Naive thymus-derived CD8-positive, alpha-beta T cell (primary cell): ENCODE measurements around the gene GABRA4. TPM values are rescaled to one million over a fixed set of nuclear protein-coding genes. Genes with fewer than 3 reads are reported as not detected.

Source experiments
- ATAC-seq, 2 donors: fragments of 150-1000 bp; cut with Tn5 transposase in 1 of 2; sonication (Bioruptor Pico), chemical (Tn5 transposase) in 1 of 2; 1 replicate in 1 of 2; 2 replicates in 1 of 2; pipeline ENCODE4 v1.10.0; 2021; ENCODE audit warnings: mild to moderate bottlenecking in 2 of 2, moderate library complexity in 2 of 2
- POLR2A ChIA-PET: fragments of 350-600 bp; sonication (Branson Sonifier 250); formaldehyde crosslinking; loops from one replicate; lab custom pipeline; 2021; ENCODE audit warnings: antibody characterized with exemption; lab: Charles Lee
- DNase-seq, 10 donors: peaks; one replicate each; pipeline versions ENCODE4 v3.0.0 to v3.0.0-alpha.2; 2020 to 2022
- H3K27ac Mint-ChIP-seq, 10 donors: one replicate each; pipeline ENCODE4 v1.8.0; 2020 to 2022; ENCODE audit warnings: mild to moderate bottlenecking in 10 of 10, mixed read lengths in 10 of 10, moderate library complexity in 4 of 10, inconsistent platforms in 1 of 10
- H3K27me3 Mint-ChIP-seq, 5 donors: one replicate each; pipeline ENCODE4 v1.8.0; 2021 to 2022; ENCODE audit warnings: mixed read lengths in 5 of 5
- H3K36me3 Mint-ChIP-seq, 3 donors: one replicate each; pipeline ENCODE4 v1.8.0; 2020 to 2022; ENCODE audit warnings: mixed read lengths in 3 of 3, mild to moderate bottlenecking in 2 of 3, inconsistent platforms in 1 of 3
- H3K4me1 Mint-ChIP-seq, 4 donors: one replicate each; pipeline ENCODE4 v1.8.0; 2021 to 2022; ENCODE audit warnings: mixed read lengths in 4 of 4
- H3K4me3 Mint-ChIP-seq, 10 donors: one replicate each; pipeline ENCODE4 v1.8.0; 2020 to 2022; ENCODE audit warnings: mild to moderate bottlenecking in 10 of 10, mixed read lengths in 10 of 10, moderate library complexity in 6 of 10, inconsistent platforms in 1 of 10
- H3K9me3 Mint-ChIP-seq, 9 donors: one replicate each; pipeline ENCODE4 v1.8.0; 2020 to 2022; ENCODE audit warnings: mixed read lengths in 9 of 9, mild to moderate bottlenecking in 3 of 9, inconsistent platforms in 1 of 9, moderate library complexity in 1 of 9
- polyA plus RNA-seq, 3 donors: library from polyadenylated mRNA; unstranded; fragments of 300-500 nt; fragmentation: Illumina TruSeq; gene quantifications; one replicate each; pipeline ENCODE4 v1.2.3, GENCODE V29; 2021
- total RNA-seq, 8 experiments: library from RNA in 2 of 8; stranded (reverse) in 2 of 8; gene quantifications; one replicate each; pipeline ENCODE4 v1.2.3 and lab custom pipeline; 2021 to 2026

The GABRA4 gene
- total and polyA plus RNA-seq, 5 experiments from 2014 or later: not detected

DNA sequence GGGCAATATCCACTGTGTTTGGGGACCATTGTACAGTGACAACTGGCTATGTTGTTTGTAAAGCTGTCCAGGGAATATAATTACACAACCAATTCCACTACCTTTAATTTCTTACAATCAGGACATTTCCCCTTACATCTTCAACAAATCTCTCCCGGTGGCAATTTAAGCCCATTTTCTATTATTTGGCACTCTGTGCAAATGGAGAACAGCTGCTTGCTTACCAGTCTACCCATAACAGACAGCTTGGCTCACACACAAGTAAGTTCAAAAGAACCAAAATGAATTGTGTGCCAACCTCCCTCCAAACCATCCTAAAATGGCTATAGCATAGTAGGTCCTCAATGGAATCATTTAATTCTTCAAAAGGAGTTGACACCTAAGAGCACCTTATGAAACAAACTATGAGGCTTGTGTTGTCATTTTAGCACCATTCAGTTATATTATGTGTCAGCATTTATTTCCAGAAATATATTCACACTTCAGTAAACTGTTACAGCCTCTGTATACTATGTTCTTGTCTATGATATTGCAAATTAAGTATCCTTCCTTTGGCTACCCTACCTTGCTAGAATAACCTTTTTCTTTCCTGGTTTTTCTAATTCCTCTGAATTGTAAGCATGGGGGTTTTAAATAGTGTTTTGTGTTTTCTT, 18.4 kb downstream of the GABRA4 start:
- Mint-ChIP-seq H3K4me3 (no peak overlapping the region), H3K27ac (no peak overlapping the region), H3K36me3 (no peaks in the 10 kb centered on the region), H3K4me1 (peaks cover 0 to 1% (median 0%) of the 10 kb centered on the region in 4 donors), H3K27me3 (peaks cover 0 to 22% (median 2%) of the 10 kb centered on the region in 5 donors), H3K9me3 (peaks cover 0 to 3% (median 0%) of the 10 kb centered on the region in 9 donors)
- no peak for ATAC-seq
- POLR2A ChIA-PET: no interaction called here
- no peak for DNase-seq

DNA sequence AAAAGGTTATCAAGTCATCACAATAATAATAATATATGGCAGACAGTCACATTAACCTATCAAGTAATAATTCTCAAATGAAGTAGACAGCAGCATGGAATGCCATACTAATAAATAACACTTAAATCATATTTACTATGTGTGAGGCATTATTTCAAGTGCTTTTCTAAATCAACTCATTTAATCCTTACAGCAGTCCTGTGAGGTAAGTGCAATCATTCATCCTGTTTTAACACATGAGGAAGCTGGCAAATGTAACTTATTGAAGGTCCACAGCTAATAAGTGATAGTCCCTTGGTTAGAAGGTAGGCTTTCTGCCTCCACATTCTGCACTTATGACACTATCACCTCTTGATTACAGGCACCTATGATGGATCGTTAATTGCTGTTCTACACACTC, 24.5 kb downstream of the GABRA4 start:
- Mint-ChIP-seq H3K27me3 (peaks cover 0 to 4% (median 2%) of the 10 kb centered on the region in 5 donors), H3K9me3 (no peaks in the 10 kb centered on the region), H3K4me1 (no peaks in the 10 kb centered on the region), H3K27ac (no peak overlapping the region), H3K4me3 (no peak overlapping the region), H3K36me3 (no peaks in the 10 kb centered on the region)
- DNase-seq (no peak), ATAC-seq (no peak)
- POLR2A ChIA-PET: no interaction called here

DNA sequence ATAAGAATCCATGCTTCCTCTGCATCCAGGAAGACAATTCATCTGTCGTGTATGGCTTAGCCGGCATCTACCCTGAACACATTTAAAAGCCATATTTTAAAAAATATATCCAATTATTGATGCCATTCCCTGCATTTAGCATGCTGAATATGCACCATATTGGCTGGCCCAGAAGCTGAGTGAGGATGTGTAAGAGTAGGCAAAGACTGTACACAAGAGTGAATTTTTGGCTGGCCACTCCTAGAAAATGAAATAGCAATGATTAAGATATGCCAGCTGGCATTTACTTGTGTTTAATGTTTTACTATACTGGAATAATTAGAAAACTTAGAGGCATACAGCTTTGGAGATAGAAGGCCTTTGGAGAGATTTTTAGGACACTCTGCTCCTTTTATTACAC, 25.8 kb downstream of the GABRA4 start:
- POLR2A ChIA-PET: no interaction called here
- no peak for DNase-seq
- no peak overlapping the region for H3K4me3 Mint-ChIP-seq
- H3K27me3 Mint-ChIP-seq: peaks cover 0 to 4% (median under 1%) of the 10 kb centered on the region in 5 donors
- ATAC-seq: no peak
- no peak overlapping the region for H3K27ac Mint-ChIP-seq
- H3K9me3 Mint-ChIP-seq: peaks cover 0 to 2% (median 0%) of the 10 kb centered on the region in 9 donors
- no peaks in the 10 kb centered on the region for H3K4me1 Mint-ChIP-seq
- no peaks in the 10 kb centered on the region for H3K36me3 Mint-ChIP-seq

DNA sequence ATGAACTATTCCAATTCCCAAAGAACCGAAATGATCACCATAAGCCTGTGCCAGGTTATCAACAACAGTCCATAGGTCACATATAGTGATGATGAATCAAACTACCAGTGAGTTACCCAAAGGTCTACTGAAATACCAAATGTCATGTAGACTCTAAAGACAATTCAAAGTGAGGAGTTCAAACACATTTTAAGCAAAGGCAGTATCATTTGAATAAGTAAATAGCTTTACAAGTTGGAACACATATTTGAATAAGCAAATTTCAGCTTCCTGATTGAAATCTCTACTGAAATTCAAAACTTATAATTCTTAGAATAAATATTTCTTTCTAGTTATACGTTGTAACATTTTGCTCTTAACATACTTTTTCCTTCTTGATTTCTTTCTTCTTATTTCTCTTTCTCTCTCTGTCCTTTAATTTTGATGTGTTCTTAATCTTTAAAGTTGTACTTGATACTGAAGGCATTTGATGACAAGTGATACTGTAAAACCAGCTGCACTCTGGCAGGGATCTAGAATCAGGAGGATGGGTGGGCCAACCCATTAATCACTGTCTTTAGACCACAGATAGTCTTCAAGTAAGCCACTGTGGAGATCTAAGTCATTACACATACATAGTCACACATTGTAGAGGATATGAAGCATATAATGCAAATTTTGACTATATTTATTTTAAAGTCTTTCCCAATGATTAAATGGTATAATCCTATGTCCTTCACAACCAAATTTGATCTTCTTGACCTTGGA, 34.5 kb downstream of the GABRA4 start:
- POLR2A ChIA-PET: no interaction called here
- DNase-seq (no peak), ATAC-seq (no peak)
- no peaks in the 10 kb centered on the region for H3K4me1 Mint-ChIP-seq
- no peak overlapping the region for H3K4me3 Mint-ChIP-seq
- peaks cover 0 to 4% (median 0%) of the 10 kb centered on the region in 9 donors for H3K9me3 Mint-ChIP-seq
- peaks cover 0 to 4% (median 2%) of the 10 kb centered on the region in 5 donors for H3K27me3 Mint-ChIP-seq
- H3K36me3 Mint-ChIP-seq: no peaks in the 10 kb centered on the region
- H3K27ac Mint-ChIP-seq: no peak overlapping the region

DNA sequence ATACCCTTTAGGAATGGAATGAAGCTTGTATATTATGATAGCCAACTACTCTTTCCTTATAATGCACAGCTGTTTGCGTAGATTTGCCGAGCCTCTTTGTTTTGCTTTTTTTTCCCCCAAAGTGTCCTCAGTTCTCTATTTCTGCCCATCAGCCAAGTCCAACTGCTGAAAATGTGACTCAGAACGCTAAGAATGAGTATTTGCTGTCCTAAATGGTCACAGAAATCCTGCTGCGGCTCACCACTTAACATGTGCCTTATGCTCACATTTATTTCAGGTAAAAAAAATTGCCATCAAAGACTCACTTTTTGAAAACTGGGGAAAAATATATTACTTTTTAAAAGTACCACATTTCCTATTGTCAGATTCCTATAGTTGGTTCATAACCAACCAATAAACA, 36.9 kb downstream of the GABRA4 start:
- POLR2A ChIA-PET: no interaction called here
- no peak overlapping the region for H3K4me3 Mint-ChIP-seq
- ATAC-seq (no peak), DNase-seq (no peak)
- H3K9me3 Mint-ChIP-seq: peaks cover 0 to 2% (median 0%) of the 10 kb centered on the region in 9 donors
- no peak overlapping the region for H3K27ac Mint-ChIP-seq
- H3K36me3 Mint-ChIP-seq: no peaks in the 10 kb centered on the region
- H3K4me1 Mint-ChIP-seq: no peaks in the 10 kb centered on the region
- peaks cover 0 to 2% (median under 1%) of the 10 kb centered on the region in 5 donors for H3K27me3 Mint-ChIP-seq

DNA sequence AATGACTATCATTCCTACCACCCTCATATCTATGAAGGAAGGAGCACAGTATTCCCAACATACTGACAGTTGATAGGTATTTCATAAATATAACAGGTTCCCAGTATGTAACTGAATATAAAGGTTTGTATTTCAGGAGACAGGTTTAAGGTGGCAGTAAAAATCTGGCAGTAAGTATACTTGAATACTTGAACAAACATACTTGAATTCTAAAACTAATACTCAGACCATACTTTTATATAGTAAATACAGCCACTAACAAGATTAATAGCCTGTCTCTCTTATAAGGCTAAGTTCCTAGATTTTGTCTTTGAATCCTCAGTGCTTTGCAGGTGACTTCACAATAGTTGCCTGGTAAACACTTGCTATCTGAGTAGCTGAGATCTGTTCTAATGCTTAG, 37.8 kb downstream of the GABRA4 start:
- POLR2A ChIA-PET: no interaction called here
- no peak overlapping the region for H3K27ac Mint-ChIP-seq
- no peaks in the 10 kb centered on the region for H3K4me1 Mint-ChIP-seq
- no peaks in the 10 kb centered on the region for H3K27me3 Mint-ChIP-seq
- H3K4me3 Mint-ChIP-seq: no peak overlapping the region
- no peak for ATAC-seq
- no peaks in the 10 kb centered on the region for H3K9me3 Mint-ChIP-seq
- DNase-seq: no peak
- no peaks in the 10 kb centered on the region for H3K36me3 Mint-ChIP-seq

DNA sequence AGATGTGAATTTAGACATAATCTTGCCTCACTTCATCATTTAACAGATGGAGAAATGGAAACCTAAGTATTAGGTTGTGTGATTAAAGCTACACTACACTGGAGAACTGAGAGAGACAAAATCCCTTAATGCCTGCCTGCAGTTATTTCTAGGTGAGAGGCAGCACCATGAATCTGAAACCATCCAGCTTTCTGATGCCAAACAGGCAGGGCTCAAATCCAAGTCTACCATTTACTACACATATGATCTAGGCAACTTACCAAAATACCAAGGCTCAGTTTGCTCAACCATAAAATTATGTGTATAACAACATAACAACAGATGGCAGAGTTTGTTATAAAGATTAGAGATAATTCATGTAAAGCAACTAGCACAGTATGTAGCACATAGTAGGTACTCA, 38.7 kb downstream of the GABRA4 start:
- Mint-ChIP-seq H3K4me3 (no peak overlapping the region), H3K4me1 (no peaks in the 10 kb centered on the region), H3K36me3 (no peaks in the 10 kb centered on the region), H3K27ac (no peak overlapping the region), H3K9me3 (no peaks in the 10 kb centered on the region), H3K27me3 (no peaks in the 10 kb centered on the region)
- ATAC-seq: no peak
- POLR2A ChIA-PET: no interaction called here
- no peak for DNase-seq

DNA sequence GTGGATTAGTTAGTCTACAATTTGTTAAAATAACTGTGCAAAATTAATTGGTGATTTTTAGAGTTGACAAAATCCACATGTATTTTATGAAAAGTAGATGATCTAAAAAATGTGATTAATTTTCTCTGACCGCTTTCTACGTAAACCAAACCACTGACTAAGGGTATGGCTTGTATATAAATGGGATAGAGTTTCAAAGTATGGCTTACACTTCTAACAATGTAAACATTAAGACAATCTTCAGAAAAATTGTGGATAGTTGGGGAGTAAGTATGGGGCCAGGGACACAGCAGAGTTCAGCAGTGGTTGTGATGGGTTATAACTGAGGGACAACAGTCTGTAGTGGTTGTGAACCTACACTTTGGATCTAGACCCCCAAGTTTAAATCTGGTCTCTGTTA, 39.8 kb downstream of the GABRA4 start:
- Mint-ChIP-seq H3K36me3 (no peaks in the 10 kb centered on the region), H3K27me3 (no peaks in the 10 kb centered on the region), H3K9me3 (no peaks in the 10 kb centered on the region), H3K27ac (no peak overlapping the region), H3K4me3 (no peak overlapping the region), H3K4me1 (no peaks in the 10 kb centered on the region)
- no peak for ATAC-seq
- no peak for DNase-seq
- POLR2A ChIA-PET: no interaction called here

DNA sequence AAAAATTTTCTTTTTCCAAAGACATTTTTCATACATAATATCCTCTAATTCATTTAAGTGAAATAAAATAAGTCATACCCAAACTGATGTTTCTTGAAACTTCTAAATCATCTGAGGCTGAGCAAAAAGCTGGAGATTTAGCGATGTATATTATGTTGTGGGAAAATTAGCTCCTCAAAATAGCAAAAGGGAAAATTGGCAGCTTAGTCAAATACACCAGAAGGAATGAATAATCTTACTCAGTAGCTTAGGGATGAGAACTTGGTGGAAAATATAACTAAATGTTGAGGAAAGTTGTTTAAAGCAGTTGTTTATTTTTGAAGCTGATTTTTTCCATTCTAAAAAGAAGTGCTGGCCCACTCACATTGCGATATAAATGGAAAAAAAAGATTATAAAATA, 40.9 kb downstream of the GABRA4 start:
- H3K4me1 Mint-ChIP-seq: no peaks in the 10 kb centered on the region
- no peaks in the 10 kb centered on the region for H3K9me3 Mint-ChIP-seq
- POLR2A ChIA-PET: no interaction called here

DNA sequence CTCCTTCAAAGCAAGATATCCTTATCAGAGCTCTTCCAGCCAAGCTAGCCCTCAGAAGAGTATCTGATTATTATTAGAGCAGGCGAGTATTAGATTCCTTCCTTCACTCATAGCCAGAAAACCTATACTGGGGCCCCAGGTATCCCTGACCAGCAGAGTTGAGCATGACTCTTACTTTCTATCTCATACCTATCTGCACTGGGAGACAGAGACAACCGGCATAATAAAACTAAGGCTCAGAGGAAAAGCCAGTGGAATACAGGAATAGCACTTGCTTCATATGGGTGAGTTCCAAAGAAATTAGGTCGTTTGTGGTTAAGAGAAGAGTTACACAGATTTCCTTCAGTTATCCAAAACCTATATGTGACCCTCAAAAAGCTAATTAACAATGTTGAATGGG, 42.6 kb downstream of the GABRA4 start:
- DNase-seq (no peak), ATAC-seq (no peak)
- H3K36me3 Mint-ChIP-seq: no peaks in the 10 kb centered on the region
- no peaks in the 10 kb centered on the region for H3K4me1 Mint-ChIP-seq
- no peaks in the 10 kb centered on the region for H3K9me3 Mint-ChIP-seq
- H3K4me3 Mint-ChIP-seq: no peak overlapping the region
- peaks cover 0 to 2% (median 0%) of the 10 kb centered on the region in 5 donors for H3K27me3 Mint-ChIP-seq
- H3K27ac Mint-ChIP-seq: no peak overlapping the region
- POLR2A ChIA-PET: no interaction called here

More for the DNA sequence above, 40.9 kb downstream of the GABRA4 start:
- Mint-ChIP-seq H3K27ac (no peak overlapping the region), H3K36me3 (no peaks in the 10 kb centered on the region), H3K27me3 (peaks cover 0 to 2% (median 0%) of the 10 kb centered on the region in 5 donors), H3K4me3 (no peak overlapping the region)
- no peak for ATAC-seq
- no peak for DNase-seq

DNA sequence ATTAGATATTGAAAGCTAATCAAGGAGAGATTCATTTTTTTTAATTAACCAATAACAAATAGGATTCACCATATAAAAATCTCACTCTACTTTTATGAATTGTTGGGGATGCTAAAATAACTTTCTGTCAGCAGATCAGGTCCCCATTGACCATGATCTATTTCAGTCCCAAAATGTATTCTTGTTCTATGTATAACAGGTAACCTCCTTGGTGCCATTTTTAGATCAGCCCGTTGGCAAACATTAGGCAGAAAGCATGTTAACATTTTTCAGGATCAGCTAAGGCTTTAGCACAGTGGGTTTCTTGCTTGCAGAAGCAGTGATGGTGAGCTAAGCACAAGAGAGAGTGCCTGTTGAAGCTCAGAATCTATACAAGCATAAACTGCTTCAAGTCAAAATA, 43.6 kb downstream of the GABRA4 start:
- Mint-ChIP-seq H3K27me3 (peaks cover 0 to 2% (median 0%) of the 10 kb centered on the region in 5 donors), H3K36me3 (no peaks in the 10 kb centered on the region)

DNA sequence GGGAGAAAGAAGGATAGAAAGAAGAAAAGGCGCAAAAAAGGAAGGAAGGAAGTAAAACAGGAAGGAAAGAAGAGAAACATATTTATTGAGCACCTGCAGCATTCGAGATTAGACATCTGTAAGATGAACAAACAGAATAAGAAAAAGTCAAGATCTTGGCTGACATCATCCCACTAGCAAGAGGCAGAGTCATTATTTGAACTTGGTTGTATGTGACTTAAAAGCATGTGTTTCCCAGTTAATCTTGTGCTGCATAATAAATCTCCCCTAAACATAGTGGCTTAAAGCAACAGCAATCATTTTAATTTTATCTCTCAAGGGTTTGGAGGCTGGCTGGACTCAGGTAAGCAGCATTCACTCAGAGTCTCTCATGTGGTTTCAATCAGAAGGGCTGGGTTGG, 45.8 kb downstream of the GABRA4 start:
- Mint-ChIP-seq H3K27ac (no peak overlapping the region), H3K4me1 (no peaks in the 10 kb centered on the region), H3K9me3 (peaks cover 0 to 2% (median 0%) of the 10 kb centered on the region in 9 donors), H3K4me3 (no peak overlapping the region), H3K36me3 (no peaks in the 10 kb centered on the region), H3K27me3 (peaks cover 0 to 7% (median 0%) of the 10 kb centered on the region in 5 donors)
- POLR2A ChIA-PET: no interaction called here
- DNase-seq (no peak), ATAC-seq (no peak)

More for the DNA sequence above, 43.6 kb downstream of the GABRA4 start:
- Mint-ChIP-seq H3K4me1 (no peaks in the 10 kb centered on the region), H3K27ac (no peak overlapping the region), H3K4me3 (no peak overlapping the region), H3K9me3 (no peaks in the 10 kb centered on the region)
- no peak for DNase-seq
- POLR2A ChIA-PET: no interaction called here
- no peak for ATAC-seq

DNA sequence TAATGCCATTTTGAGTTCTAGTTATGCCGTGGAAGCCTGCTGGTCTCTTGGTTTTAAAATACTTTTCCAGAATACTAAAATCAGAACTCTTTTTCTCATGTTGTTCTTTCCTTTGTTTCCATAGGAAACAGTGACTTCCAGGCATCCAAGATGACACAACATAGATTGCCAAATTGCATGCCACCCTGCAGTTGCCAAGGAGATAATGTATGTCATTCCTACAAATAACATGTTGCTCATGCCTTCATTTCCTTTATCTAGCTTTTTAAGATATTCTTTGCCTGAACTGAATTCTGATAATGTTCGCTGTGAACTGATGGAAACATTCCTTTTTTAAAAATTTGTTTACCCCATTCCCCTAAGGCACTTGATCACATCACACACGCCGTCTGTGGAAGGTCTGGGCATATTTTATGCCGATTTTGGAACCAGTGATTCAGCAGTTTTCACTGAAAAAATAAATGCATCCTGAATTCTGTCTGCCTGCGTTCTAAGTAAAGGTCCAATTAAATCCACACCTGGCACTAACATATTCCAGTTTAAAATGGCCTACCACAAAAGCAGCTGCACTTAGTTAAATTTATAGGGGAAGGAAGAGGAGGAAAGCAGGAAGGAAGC, 46.4 kb downstream of the GABRA4 start:
- POLR2A ChIA-PET: no interaction called here
- Mint-ChIP-seq H3K27ac (no peak overlapping the region), H3K4me1 (no peaks in the 10 kb centered on the region), H3K36me3 (no peaks in the 10 kb centered on the region), H3K4me3 (no peak overlapping the region), H3K27me3 (peaks cover 0 to 7% (median 2%) of the 10 kb centered on the region in 5 donors), H3K9me3 (peaks cover 0 to 2% (median 0%) of the 10 kb centered on the region in 9 donors)
- no peak for DNase-seq
- ATAC-seq: no peak
